Sigmoid colon (tissue), 4 donors: ENCODE data around the gene ADAMTS7.

ENCODE experiments used
- EP300 ChIP-seq, 4 donors: sonication (generic); formaldehyde crosslinking; IDR thresholded peaks; one replicate each; pipeline ENCODE4 v1.6.1; 2017; ENCODE audit warnings: antibody characterized with exemption in 4 of 4
- POLR2A ChIP-seq, 2 donors: fragments of 450-650 bp; IDR thresholded peaks; one replicate each; pipeline ENCODE4 v1.6.1; 2016; ENCODE audit warnings: antibody characterized with exemption in 2 of 2, mild to moderate bottlenecking in 2 of 2, moderate library complexity in 2 of 2
- POLR2AphosphoS5 ChIP-seq, 4 donors: sonication (generic); formaldehyde crosslinking; IDR thresholded peaks; one replicate each; pipeline ENCODE4 v1.6.1; 2017; ENCODE audit warnings: antibody characterized with exemption in 4 of 4
- TF ChIP-seq, protein P1 (sequence below), 4 experiments: fragments of 450-650 bp in 3 of 4; fragments of 200-600 bp in 1 of 4; IDR thresholded peaks; one replicate each; pipeline ENCODE4 v1.5.1; 2016 to 2019; ENCODE audit warnings: antibody characterized with exemption in 4 of 4, mild to moderate bottlenecking in 3 of 4, moderate library complexity in 2 of 4

DNA sequence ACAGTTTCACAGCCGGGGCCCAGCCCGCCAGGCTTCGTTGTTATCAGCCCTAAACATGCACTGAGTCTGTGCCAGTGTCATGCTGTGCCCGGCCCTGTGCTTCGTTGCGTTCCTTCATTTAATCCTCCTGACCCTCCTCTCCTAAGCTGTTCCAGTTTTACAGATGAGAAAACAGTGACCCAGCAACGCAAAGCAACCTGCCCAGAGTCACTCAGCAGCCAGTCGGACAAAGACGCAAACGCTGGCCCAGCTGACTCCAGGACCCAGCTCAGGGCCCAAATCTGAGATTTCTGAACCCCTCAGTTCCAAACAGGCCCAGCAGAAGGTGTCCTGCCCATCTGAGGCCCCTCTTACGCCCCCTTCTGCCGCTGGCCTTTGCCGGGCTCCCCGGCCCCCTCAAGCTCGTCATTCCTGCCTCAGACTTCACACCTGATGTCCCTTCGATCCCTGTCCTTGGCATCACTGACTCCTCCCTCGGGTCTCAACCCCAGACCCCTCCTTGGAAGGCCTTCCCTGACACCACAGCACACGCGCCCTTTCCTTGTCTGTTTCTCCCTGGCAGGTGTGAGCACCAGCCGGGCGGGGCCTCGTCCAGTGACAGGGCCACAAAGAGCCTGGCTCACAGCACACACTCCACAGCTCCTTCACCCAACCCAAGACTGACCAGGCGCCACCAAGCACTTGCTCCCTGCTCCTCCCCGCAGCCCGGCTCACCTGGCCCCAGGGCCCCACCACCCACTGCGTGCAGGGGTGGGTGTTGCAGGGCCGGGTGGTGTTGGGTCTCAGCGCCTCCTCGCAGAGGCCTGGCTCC lies 48.1 kb downstream of the ADAMTS7 start:
- TF ChIP-seq, protein P1, sequence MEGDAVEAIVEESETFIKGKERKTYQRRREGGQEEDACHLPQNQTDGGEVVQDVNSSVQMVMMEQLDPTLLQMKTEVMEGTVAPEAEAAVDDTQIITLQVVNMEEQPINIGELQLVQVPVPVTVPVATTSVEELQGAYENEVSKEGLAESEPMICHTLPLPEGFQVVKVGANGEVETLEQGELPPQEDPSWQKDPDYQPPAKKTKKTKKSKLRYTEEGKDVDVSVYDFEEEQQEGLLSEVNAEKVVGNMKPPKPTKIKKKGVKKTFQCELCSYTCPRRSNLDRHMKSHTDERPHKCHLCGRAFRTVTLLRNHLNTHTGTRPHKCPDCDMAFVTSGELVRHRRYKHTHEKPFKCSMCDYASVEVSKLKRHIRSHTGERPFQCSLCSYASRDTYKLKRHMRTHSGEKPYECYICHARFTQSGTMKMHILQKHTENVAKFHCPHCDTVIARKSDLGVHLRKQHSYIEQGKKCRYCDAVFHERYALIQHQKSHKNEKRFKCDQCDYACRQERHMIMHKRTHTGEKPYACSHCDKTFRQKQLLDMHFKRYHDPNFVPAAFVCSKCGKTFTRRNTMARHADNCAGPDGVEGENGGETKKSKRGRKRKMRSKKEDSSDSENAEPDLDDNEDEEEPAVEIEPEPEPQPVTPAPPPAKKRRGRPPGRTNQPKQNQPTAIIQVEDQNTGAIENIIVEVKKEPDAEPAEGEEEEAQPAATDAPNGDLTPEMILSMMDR (IDR thresholded peaks at IDR 0.05) = no peak
- TF ChIP-seq POLR2AphosphoS5 (IDR thresholded peaks at IDR 0.05) = no peak
- no peak for TF ChIP-seq POLR2A (IDR thresholded peaks at IDR 0.05)
- no peak for TF ChIP-seq EP300 (IDR thresholded peaks at IDR 0.05)
